NCI-H510A treated with DMSO at 0.1 percent for 48 hours (cell line): ENCODE results near the gene CDH10.

Experiments
- DNase-seq: peaks from one replicate; lab custom pipeline; 2025; lab: John Stamatoyannopoulos, UW

CDH10 gene

DNA sequence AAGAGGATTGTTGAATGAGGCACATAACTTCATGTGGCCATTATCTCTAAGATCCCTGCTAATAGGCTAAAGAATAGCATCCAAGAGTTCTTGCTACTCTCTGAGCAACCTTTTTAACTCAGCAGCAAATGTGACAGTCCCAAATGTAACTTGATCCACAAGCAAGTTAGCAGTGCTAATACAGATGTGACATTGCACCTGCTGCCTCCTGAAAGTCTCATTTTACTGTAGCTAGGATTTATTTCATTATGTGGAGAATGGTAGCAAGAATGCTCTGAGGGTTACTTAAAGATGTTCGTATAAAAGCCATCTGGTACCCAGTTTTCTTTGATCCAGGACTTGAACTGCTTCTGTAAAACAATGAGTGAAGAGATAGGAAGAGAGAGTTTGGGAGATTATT lies 45.8 kb downstream of the CDH10 start:
- peak; percentile 41 for DNase-seq

DNA sequence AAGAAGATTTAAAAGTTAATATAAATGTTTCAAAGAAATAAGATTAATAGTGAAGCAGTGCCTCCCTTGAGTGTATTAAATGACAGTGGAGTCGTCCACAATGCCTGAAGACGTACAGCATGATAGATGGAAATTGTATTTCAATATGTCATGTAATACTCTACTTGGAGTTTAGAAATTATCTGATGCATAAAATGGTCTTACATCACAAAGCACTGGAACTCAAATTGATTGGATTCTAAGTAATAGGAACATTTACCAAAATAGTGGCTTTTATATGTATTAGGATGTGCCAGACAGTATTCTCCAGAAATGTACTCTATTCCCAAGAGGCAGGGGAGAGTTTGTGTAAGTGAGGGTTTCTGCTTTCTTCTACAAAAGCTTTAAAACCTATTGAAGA lies 49.4 kb downstream of the CDH10 start:
- DNase-seq: no peak

DNA sequence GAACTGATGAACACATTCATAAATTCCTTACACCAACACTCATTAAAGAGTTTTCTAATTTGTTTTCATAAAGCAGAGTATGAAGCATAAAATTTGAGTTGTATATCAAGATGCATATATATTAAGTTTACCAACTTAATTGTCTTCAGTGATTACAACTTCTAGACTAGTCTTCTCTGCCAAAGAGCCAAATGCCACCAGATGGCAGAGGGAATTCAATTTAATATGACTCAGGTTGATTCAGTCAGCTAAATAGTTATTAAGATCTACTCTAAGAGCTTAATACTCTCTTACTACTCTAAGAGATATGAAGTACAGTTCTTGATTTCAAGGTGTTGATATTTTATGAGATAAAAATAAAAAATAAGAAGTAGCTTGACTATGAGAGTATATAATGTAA lies 53.4 kb downstream of the CDH10 start:
- no peak for DNase-seq

DNA sequence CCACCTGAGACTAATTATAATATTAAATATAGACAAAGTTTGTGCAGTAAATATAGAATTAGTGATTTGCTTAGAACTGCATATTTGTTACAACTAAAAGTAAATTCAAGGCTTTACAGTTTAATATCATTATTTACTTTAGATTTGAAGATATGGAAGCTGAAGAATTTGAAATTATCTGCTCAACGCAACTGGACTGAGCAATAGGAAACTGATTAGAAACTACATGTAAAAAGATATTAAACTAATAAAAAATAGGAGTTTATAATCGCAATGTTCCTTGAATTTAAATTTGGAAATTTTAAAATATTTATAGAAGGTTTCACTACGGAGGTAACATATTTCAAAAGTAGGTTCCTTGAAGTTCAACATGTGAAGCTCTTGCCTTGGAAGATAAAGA lies 55.2 kb downstream of the CDH10 start:
- no peak for DNase-seq

DNA sequence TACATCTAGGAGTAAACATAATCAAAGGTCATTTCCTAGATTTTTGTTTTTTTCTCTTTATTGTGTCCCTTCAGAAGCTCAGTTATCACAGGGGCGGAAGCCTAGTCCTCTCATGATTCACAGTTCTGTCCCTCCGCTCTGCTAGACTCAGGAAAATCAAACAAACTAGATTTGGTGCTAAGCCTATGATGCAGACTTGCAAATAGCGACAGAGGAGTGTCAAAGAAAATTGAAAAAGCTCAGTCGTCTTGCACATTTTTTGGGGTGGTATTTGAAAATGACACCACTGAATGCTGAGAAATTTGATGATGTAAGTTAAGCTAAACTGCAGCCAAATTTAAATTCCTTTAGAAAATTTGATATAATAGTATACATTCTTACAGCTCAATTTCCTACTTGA lies 59.0 kb downstream of the CDH10 start:
- DNase-seq: no peak

DNA sequence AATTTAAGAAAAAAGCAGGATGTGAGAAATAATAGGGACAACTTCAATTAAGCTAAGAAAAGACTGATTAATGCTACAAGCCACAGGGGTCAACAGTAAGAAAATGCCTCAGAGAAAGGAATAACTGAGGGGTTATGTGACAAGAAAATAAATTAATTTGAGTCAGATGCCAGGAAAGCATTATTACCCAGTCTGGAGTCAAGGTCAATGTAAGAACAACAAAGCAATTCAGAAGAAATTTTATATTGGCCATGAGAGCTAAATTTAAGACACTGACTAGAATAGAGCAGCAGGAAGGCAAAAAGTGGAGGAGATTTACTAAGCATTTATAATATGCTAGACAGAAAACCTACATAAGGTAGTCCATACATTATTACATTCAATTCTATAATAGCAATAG lies 73.5 kb downstream of the CDH10 start:
- DNase-seq: no peak

DNA sequence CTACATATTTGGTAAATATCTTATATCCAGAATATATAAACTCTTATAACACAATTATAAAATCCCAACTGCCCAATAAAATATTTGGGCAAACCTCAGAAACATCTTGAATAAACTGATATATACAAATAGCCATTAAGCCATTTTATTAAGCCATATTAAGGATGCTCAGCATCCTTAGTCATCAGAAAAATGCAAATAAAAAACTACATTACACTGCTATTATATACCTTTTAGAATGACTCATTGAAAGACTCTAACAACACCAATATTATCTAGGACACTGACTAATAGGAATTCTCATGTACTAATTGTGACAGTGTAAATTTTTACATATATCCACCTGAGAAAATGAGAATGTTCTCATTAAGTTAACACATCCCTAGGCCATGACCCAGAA lies 77.8 kb downstream of the CDH10 start:
- no peak for DNase-seq

DNA sequence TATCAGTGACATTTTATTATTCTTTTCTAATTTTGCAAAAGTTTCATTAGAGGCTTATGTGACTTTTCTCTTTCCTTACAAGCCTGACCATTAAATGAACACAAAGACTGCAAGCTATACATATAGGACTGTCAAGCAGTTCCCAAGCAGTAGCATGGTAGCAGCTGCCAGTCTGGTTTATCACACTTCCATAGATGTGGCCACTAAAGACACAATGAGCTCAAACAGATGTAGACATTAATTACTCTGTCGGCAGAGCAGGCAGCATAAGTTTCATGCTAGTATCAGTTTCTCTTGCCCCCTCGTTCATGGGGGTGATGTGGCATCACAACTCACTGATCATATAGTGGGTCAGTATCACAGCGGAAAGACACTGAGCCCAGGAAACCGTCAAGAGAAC lies 89.5 kb downstream of the CDH10 start:
- no peak for DNase-seq

DNA sequence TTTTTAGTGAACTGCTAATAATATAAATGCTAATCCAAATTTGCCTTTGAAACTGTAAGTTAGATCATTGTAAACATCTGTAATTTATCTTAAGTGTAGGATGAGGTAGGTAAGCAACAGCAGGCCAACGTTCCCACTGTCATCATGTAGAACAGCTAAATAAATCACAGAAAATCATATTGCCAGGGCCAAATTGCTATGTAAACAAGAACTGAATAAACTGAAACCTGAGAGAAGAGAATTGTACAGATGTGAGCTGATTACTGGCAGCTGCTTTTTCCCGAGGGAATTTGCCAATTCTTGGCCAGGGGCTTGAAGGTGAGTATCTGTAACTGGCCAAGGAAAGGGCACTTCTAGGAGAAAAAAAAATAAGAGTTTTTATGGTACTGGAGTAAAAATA lies 97.6 kb downstream of the CDH10 start:
- peak; percentile 69 for DNase-seq

DNA sequence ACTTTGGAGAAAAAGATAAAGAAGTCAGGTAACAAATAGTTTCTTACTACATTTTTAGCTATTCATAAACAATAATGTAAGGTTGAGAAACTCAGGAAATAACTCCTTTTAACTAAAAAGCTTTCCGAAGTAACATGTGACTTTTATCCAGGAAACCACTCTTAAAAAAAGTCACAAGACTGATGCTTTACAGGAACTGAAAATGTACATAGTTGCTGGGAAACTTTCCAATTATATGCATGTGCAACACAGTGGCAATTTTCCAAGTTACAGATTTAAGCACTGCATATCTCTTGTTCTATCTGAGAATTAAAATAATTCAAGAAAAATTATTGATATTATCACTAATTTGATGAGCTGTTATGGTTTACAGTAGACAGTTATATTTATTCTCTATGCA lies 105.2 kb downstream of the CDH10 start:
- DNase-seq: no peak

DNA sequence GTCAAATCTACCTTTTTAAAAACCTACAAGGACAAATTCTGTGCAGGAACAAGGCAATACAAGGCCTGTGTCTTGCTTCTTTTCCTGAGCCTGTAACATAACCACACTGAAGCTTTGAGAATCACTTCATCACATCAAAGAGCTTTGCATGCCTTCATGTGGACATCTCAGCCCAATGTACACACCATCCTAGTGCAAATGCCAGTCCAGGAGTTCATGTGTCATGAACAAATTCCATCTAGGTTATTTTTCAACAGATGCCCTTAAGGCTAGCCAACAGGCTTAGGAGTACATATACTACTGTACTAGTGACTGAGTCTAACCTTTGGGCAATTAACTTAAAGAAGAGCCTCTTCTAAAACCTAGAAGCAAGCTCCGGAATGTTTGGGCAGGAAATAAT lies 106.4 kb downstream of the CDH10 start:
- DNase-seq: no peak

DNA sequence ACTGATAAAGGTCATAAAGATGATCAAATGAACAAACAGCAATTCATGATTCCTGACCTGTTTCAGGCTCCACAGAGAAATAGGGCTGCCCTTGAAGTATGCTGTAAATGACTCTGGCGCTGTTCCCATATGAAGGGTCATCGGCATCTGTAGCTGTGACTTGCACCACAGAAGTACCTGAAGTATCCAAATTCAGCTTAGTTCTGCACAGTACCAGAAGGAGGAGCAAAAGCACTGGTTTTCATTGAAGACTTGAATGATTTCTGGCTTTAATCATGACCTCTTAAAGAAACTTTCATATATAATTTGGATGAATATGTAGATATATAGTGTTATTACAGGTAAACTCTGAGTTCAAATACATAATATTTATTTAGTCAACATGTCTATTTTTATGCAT lies 109.1 kb downstream of the CDH10 start:
- DNase-seq: no peak

DNA sequence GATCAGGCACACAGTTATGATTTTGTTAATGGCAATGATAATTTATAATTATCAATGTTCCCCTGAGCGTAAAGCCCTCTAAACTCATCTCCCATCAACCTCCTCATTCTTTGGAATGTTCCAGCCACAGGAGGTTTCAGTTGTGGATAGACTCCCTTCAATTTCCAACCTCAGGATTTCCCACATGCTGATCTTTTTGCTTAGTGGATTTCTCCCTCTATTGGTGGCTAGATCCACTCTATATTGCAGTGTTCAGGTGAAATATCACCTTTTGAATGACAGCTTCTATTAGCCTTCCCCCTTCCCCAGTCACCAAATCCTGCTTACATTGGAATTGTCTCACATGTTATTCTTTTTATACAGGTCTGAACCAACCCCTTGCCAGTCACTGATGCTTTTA lies 113.9 kb downstream of the CDH10 start:
- no peak for DNase-seq

DNA sequence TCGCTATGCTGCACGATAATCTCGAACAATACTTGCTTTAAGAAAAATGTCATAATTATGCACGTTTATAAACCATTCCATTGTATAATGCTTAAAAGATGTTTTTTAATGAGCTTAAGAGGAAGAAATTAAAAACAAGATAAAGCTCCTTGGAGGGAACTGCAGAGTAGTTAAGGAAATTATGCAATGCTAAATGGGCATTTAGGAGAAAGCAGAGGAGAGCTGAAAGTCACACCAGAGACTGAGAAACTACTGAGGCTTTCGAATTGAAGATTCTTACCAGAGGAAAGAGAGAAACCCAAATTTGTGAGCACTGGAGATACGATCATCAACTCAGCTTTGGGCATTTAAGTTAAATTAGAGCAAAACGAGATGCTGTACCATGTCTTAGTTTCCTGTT lies 119.4 kb downstream of the CDH10 start:
- no peak for DNase-seq

DNA sequence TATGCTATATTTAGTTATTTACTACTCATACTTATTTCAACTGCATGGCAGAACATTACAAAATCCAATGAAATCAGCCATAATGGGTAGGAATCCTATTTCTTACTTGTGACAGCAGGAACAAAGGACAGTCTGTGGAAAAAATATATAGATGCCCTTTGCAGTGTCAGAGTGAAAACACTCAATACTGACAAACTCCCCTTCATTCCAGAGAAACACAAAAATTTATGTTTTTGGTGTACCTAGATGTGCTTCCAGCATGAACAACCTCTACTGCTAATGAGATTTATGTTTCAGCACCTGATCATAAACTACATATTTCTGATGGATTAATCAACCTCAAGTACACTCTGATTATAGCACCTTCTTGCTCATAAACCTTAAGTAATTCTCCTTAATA lies 132.4 kb downstream of the CDH10 start:
- DNase-seq: no peak

DNA sequence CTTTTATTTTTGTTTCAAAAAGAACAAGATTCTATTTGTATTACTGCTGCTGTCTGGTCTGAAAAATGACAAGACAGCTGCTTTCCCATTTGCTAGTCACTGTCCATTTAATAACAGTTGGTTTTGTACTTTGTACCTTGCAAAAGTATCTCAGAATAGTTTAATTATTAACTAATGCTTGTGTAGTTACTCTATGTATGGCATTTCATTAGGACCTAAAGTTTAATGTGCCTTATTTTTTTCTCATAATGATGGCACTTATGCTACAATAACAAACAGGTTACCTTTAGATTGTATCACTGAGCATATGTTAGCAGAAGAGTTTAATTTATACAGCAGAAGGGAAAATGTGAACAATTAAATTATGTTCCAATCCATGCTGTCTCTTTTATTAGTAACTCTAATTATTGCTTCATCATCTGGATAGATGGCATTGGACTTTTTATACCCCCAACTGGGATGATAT lies 134.2 kb downstream of the CDH10 start:
- DNase-seq: no peak

DNA sequence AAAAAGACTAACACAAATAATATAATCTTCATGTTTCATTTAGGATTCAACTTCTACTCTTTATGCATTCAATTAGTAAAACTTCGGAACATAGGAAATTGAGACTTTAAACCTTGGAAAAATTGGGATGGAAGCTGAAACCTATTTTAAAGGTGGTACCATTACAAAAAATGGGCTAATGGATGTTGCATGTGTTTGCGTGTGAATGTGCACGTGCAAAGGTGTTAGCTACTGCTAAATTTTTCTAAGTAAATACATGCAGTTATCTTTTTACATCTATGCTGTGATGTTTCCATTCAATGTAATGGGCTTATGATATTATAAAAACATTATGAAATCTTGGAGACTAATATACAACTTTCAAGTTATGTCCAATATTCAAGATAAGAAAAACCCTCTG lies 134.8 kb downstream of the CDH10 start:
- DNase-seq: no peak

DNA sequence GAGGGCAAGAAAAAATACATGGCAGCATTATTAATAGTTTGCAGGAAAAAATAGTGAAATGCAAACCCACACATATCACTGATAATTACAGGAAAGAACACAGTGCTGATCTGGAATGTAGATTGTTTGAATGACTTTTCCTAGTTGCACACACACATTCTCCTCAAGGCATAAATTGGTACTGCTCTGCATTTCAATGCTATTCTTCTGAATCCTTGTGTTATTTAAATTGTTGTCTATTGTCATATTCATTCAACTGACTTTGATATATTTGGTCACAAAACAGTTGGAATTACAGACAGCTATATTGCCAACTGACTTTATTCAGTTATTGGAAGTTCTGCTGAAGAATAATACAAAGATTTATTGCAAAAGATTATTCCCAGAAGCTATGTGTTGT lies 139.5 kb downstream of the CDH10 start:
- no peak for DNase-seq

DNA sequence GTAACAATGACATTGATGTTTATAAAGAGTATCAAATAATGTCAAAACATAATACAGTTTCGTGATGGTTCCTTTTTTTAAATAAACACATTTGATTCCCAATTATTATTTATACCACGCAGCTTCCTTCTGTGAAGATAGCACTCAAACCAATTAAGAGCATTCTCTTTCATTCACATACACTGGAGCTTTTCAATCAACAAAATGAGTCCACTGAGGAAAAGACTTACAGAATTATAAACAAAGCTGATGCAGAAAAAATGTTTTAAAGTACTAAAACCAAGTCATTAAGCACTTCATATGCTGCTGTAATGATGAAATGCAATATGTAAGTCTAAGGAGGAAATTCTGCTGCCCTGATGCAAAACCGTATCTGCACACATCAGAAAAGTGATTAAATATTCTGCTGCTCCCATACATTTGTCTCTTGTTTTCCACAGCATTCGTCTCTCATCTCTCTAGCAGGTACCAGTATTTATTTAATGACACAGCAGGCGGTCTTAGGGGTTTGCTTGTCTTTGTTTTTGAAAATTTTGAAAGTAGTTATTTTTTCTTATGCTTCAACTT lies 147.1 kb downstream of the CDH10 start:
- no peak for DNase-seq

DNA sequence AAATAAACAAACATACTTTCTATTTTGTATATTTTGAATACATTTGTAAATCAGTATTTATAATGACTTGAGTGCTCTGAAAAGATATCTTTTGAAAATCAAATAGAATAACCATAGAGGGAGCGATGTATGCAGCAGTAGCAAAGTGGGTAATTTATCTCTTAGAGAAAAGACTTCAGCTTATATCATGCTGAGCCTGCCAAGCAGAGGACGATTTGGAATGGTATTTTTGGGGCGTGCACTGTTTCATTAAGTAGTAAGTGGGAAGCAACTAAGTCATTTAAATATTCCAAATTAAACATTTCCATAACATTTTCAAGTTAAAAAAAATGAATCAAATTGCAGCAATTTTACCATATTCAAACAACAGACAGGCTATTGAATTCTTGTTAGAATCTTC lies 147.6 kb downstream of the CDH10 start:
- no peak for DNase-seq

DNA sequence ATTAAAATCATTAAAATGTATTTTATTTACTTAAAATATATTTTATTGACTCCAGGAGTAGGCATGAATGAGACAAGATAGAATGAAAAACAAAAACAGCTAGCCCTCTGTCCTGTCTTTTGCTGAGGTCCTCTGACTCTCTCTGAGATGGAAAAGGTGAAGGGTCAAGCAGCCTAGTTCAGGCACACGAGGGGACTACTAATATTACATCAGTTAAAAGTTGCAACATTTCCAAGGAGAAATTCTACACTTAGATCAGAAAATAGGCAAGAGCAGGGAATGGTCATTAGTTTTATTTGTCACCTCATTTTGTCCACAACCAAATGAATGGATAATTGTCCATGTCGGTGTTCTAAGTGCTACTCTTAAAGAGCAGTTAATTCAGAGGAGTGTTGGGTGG lies 148.5 kb downstream of the CDH10 start:
- no peak for DNase-seq

DNA sequence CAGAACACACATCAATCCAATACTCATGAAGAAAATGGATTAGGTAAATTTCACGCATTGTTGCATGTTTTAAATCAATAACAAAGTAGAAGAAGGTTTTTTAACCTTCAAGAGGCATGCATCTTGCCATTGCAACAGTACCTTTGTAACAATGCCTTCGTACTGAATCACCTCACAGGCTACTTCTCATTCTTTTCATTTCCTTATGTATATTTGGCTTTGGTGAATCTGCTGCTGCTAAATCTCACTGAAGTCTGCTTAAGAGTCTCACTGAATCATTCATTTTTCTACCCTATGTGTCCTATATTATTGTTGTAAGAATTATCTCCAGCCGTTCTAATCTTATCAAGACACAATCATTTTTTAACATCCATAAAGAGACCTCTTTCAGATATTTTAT lies 152.5 kb downstream of the CDH10 start:
- DNase-seq: no peak

DNA sequence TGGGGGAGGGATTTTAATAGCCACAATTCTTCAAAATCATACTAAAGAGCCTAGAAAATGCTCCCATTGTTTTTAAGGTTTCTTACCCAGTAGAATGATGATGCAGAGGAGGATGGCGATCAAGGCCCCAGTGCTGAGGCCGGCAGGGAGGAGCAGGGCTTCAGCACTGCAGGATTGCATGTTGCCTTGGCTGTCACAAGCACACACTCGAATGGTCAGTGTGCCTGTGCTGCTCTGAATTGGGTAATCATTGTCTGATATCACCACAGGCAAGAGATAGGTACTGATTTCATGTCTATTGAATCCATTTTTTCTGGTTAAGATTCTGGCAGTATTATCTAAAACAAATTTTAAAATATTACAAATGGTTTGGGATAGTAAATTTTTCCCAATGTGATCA lies 153.3 kb downstream of the CDH10 start:
- no peak for DNase-seq

DNA sequence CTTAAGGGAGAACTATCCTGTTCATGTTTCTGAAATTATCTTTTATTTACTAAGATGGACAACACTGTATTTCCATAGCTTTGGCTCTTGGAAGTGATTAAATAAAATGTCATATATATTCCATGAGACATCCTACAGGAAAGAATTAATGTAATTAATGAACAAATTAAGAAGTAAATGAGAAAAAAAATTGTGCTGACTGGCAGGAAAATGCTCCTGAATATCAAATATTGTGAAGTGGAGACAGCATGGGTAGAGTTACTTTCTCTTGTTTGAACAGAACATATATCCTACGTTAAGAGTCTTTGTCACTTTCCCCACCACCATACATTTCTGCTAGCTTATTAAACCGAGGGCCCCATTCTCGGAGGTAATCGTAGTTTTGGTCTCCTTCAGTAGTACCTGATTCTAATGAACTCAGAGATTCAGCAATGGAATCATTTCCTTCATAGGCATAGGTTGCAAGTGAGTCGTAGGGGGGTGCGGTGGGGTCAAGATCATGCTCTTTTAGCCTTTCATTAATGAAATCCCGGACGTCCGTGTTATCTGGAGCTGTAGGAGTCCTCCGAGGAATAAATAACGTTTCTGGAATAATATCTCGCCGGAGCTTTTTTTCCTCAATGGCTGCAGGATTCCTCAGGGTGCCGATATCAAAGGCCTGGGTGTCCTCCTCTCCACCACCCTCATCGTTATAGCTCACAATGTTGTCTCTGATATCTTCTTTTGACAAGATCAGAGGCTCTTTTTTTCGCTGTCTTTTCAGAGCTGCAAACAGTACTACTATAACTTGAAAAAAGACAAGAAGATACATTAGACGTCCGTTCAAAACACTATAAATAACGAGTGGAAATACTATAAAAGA lies 157.2 kb downstream of the CDH10 start:
- DNase-seq: no peak
